ENCODE measurements around the gene PTPA. TPM values are rescaled to one million over a fixed set of nuclear protein-coding genes. Genes with fewer than 3 reads are reported as not detected.

Gene PTPA
- total RNA-seq, 1 donor = 20.0 TPM

GRCh38 chr9:129165198-129165597, 54.0 kb downstream of the PTPA start:
- peaks cover 23% of the 10 kb centered on the region for H3K4me1 ChIP-seq (ENCODE audit: insufficient read depth, low read length)
- no peaks in the 10 kb centered on the region for H3K27me3 ChIP-seq (ENCODE audit: insufficient read depth, low read length)
- H3K4me3 ChIP-seq (ENCODE audit: low read length) = no peak overlapping the region
- H3K9me3 ChIP-seq (ENCODE audit: low read depth, low read length) = no peaks in the 10 kb centered on the region

DNA sequence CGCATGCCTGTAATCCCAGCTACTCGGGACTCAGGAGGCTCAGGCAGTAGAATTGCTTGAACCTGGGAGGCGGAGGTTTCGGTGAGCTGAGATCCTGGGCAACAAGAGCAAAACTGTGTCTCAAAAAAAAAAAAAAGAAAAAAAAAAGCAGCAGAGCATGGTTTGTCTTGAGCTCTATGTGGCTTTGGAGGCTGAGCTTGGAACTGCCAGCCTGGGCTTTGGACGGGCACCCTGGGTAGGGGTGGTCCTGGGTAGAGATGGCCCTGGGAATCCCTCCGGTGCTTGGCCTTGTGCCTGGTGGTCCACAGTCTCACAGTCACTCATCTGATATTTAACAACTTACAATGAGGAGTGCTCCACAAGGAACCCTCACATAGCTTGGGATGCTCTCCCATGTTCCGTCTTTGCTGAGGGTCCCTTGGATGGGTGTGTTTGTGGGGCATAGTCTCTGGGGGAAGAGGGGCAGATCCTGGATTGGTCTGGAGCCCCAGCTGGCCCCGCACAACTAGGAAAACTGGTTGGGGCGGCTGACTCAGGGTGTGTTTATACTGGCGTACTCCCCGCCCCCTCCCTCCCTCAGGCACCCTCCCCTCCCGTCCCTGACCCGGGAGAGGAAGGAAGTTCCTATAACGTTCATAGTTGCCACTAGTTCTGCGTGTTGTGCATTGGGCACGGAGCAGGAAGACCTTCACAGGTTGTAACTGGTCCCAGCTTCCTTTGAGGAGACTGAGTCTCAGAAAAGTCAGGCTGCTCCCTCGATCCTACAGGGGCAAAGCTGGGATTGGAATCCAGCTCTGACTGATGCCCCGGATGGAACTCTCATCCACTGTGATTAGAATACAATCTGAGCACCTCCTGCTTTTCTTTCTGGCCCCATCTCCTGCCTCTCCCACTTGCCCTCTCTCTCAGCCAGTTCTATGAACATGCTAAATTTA, 55.7 kb downstream of the PTPA start:
- Histone ChIP-seq H3K4me3 (ENCODE audit: low read length) (no peak overlapping the region), H3K27me3 (ENCODE audit: insufficient read depth, low read length) (no peaks in the 10 kb centered on the region), H3K9me3 (ENCODE audit: low read depth, low read length) (no peaks in the 10 kb centered on the region), H3K4me1 (ENCODE audit: insufficient read depth, low read length) (peaks cover 29% of the 10 kb centered on the region)

GRCh38 chr9:129170229-129170628, 59.0 kb downstream of the PTPA start:
- H3K4me3 ChIP-seq (ENCODE audit: low read length) = no peak overlapping the region
- H3K4me1 ChIP-seq (ENCODE audit: insufficient read depth, low read length) = peaks cover 47% of the 10 kb centered on the region
- H3K9me3 ChIP-seq (ENCODE audit: low read depth, low read length) = no peaks in the 10 kb centered on the region
- H3K27me3 ChIP-seq (ENCODE audit: insufficient read depth, low read length) = peaks cover 6% of the 10 kb centered on the region

GRCh38 chr9:129171993-129172751, 61.0 kb downstream of the PTPA start:
- peaks cover 6% of the 10 kb centered on the region for H3K27me3 ChIP-seq (ENCODE audit: insufficient read depth, low read length)
- H3K9me3 ChIP-seq (ENCODE audit: low read depth, low read length) = no peaks in the 10 kb centered on the region
- H3K4me3 ChIP-seq (ENCODE audit: low read length) = no peak overlapping the region
- H3K4me1 ChIP-seq (ENCODE audit: insufficient read depth, low read length) = peaks cover 56% of the 10 kb centered on the region

DNA sequence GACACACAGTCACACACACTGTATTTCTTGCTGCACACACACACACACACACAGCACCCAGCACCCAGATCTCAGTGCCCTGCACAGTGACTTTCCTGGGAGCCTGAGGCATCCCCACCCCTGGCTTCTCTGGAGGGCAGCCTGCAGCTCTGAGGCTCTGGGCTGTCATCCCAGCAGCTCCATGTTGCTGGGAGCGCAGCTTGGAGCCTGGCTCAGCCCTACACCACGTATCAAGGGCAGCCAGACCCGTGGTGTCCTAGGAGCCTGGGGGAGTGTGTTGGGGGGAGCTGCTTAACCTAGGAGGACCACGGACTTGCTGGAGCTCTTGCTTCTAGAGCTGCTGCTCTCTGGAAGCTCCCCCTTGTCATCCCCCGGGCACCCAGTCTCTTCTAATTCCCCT, 61.6 kb downstream of the PTPA start:
- H3K9me3 ChIP-seq (ENCODE audit: low read depth, low read length) = no peaks in the 10 kb centered on the region
- H3K4me3 ChIP-seq (ENCODE audit: low read length) = no peak overlapping the region
- H3K4me1 ChIP-seq (ENCODE audit: insufficient read depth, low read length) = peaks cover 50% of the 10 kb centered on the region
- peaks cover 6% of the 10 kb centered on the region for H3K27me3 ChIP-seq (ENCODE audit: insufficient read depth, low read length)

- H3K9me3 ChIP-seq (ENCODE audit: low read depth, low read length) = no peaks in the 10 kb centered on the region
- H3K4me1 ChIP-seq (ENCODE audit: insufficient read depth, low read length) = peaks cover 46% of the 10 kb centered on the region
- peaks cover 6% of the 10 kb centered on the region for H3K27me3 ChIP-seq (ENCODE audit: insufficient read depth, low read length)
- H3K4me3 ChIP-seq (ENCODE audit: low read length) = no peak overlapping the region
These were observed 62.3 kb downstream of the PTPA start for GRCh38 chr9:129173296-129174101.

- H3K4me1 ChIP-seq (ENCODE audit: insufficient read depth, low read length) = peaks cover 48% of the 10 kb centered on the region
- H3K27me3 ChIP-seq (ENCODE audit: insufficient read depth, low read length) = peaks cover 6% of the 10 kb centered on the region
- H3K4me3 ChIP-seq (ENCODE audit: low read length) = peak overlapping the region; percentile 61
- no peaks in the 10 kb centered on the region for H3K9me3 ChIP-seq (ENCODE audit: low read depth, low read length)
These were observed 63.0 kb downstream of the PTPA start for GRCh38 chr9:129174102-129174723.

DNA sequence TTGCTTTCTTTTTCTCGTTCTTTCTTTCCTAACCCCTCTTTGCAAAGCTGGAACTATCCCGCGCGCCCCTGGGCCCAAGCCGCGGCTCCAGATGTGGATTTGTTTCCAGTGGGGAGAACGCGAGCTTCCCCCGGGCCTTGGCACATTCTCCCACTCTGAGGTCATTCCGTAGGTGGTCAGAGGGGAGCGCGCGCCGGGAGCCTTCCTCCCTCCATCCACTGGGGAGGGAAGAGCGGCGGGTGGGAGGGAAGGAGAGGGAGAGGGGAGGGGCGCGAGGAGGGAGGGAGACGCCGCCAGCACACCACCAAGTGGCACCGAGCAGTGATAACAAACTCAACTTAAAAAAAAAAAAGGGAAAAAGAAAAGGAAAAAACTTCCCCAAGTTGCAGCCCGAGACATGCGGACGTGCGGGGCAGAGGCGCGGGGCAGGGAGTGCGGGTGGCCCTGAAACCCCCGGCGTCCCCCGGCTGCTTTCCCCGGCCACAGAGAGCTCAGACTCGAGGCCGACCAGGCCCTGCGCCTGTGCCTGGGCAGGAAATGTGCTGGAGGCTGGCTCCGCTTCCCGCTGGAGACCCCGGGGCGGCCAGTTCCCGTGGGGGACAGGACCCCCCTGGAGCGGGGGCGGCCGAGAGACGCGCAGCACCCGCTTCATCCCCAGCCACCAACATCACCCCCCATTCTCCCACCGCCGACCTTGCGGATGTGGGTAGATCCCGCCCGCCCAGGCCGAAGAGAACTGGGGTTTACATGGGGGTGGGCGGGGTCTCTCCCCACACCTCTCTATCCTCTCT, 63.7 kb downstream of the PTPA start:
- H3K9me3 ChIP-seq (ENCODE audit: low read depth, low read length) = no peaks in the 10 kb centered on the region
- peaks cover 48% of the 10 kb centered on the region for H3K4me1 ChIP-seq (ENCODE audit: insufficient read depth, low read length)
- peak overlapping the region; percentile 61 for H3K4me3 ChIP-seq (ENCODE audit: low read length)
- peaks cover 6% of the 10 kb centered on the region for H3K27me3 ChIP-seq (ENCODE audit: insufficient read depth, low read length)

GRCh38 chr9:129175515-129175824, 64.3 kb downstream of the PTPA start:
- Histone ChIP-seq H3K9me3 (ENCODE audit: low read depth, low read length) (no peaks in the 10 kb centered on the region), H3K4me1 (ENCODE audit: insufficient read depth, low read length) (peaks cover 44% of the 10 kb centered on the region), H3K4me3 (ENCODE audit: low read length) (peak overlapping the region; percentile 61), H3K27me3 (ENCODE audit: insufficient read depth, low read length) (peaks cover 6% of the 10 kb centered on the region)

DNA sequence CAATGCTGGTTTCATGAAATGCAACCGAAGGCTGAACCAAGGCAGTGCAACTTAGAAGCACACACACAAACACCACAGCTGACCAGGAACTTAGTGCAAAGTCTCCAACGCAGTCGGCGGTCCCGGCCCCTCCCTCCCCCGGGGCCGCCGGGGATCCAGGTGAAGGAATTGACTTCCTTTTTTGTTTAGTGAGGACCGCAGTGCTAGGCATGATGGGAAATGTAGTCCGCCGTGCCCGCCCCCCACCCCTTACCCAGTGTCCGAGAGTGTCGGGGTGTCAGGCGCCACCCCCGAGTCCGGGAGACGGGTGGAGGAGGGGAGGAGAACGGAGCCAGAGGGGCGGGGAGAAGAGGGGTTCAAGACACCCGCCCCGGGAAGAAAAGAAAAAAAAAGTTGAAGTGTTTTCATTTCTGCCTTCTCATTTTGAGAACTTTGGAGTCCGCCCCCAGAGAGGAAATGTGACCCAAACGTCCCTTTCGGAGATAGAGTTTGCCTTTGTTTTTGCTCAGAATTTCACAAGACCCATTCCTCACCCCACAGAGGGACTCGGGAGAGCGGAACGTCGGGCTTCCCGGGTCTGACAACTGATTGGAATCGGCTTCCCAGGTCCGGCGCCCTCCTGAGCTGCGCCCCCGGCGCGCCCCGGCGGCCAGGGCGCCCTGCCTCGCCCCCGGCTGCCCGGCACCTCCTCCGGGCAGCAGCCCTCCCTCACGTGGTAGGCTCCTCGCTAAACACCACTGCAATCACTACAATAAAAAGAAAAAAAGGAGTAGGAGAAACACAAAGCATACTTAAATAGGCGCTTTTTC, 64.8 kb downstream of the PTPA start:
- Histone ChIP-seq H3K4me3 (ENCODE audit: low read length) (peak overlapping the region; percentile 61), H3K27me3 (ENCODE audit: insufficient read depth, low read length) (peaks cover 6% of the 10 kb centered on the region), H3K9me3 (ENCODE audit: low read depth, low read length) (no peaks in the 10 kb centered on the region)

GRCh38 chr9:129176701-129177442, 65.7 kb downstream of the PTPA start:
- Histone ChIP-seq H3K4me1 (ENCODE audit: insufficient read depth, low read length) (peaks cover 40% of the 10 kb centered on the region), H3K27me3 (ENCODE audit: insufficient read depth, low read length) (peaks cover 6% of the 10 kb centered on the region), H3K4me3 (ENCODE audit: low read length) (peak overlapping the region; percentile 61), H3K9me3 (ENCODE audit: low read depth, low read length) (no peaks in the 10 kb centered on the region)

More for the DNA sequence above, 64.8 kb downstream of the PTPA start:
- peaks cover 40% of the 10 kb centered on the region for H3K4me1 ChIP-seq (ENCODE audit: insufficient read depth, low read length)

GRCh38 chr9:129177443-129177790, 66.2 kb downstream of the PTPA start:
- no peaks in the 10 kb centered on the region for H3K9me3 ChIP-seq (ENCODE audit: low read depth, low read length)
- peak overlapping the region; percentile 60 for H3K4me3 ChIP-seq (ENCODE audit: low read length)
- peaks cover 40% of the 10 kb centered on the region for H3K4me1 ChIP-seq (ENCODE audit: insufficient read depth, low read length)
- peaks cover 6% of the 10 kb centered on the region for H3K27me3 ChIP-seq (ENCODE audit: insufficient read depth, low read length)
